Mucosa of descending colon (tissue), 3 donors: Measurements from ENCODE around the gene EME2. TPM values are rescaled to one million over a fixed set of nuclear protein-coding genes. Genes with fewer than 3 reads are reported as not detected.

ENCODE experiments used
- ATAC-seq: fragments of 200-7000 bp; cut with Tn5 transposase; one replicate; pipeline ENCODE4 v1.9.1; 2020; ENCODE audit warnings: mild to moderate bottlenecking, moderate library complexity
- DNase-seq, 3 donors: peaks; one replicate each; pipeline ENCODE4 v3.0.0-alpha.2; 2020
- H3K36me3 ChIP-seq: fragments of 200-600 bp; one replicate; pipeline ENCODE4 v1.8.0; 2021; ENCODE audit warnings: low read depth, mild to moderate bottlenecking
- H3K4me1 ChIP-seq: fragments of 200-600 bp; one replicate; pipeline ENCODE4 v1.8.0; 2021; ENCODE audit warnings: low read depth, mild to moderate bottlenecking
- H3K4me3 ChIP-seq: fragments of 200-600 bp; one replicate; pipeline ENCODE4 v1.8.0; 2021; ENCODE audit warnings: mild to moderate bottlenecking
- H3K9me3 ChIP-seq: fragments of 200-600 bp; one replicate; pipeline ENCODE4 v1.8.0; 2021; ENCODE audit warnings: mild to moderate bottlenecking
- intact Hi-C, 2 donors: fragments of 100-400 bp; cut with DNase I in 1 of 2; cut with micrococcal nuclease in 1 of 2; formaldehyde crosslinking; loops; one replicate each; pipeline versions ENCODE4 v1.11.0 to v1.11.1; 2022; cut with DNase I, micrococcal nuclease
- total RNA-seq, 3 donors: library from RNA; stranded (reverse); fragmentation: NEBNext Ultra II Directional in 2 of 3; extraction: Animal tissue kit (Norgen Biotek cat#: 25700) in 2 of 3; gene quantifications; one replicate each; pipeline versions ENCODE4 v1.2.1 to v1.2.4, GENCODE V29; 2021 to 2023
- TF ChIP-seq, protein P1 (sequence below): fragments of 200-600 bp; IDR thresholded peaks from one replicate; pipeline ENCODE4 v1.8.0; 2022; ENCODE audit warnings: antibody characterized with exemption, mild to moderate bottlenecking
- donor health status: DM: no; HTN: no; CAD: no; lungs with moderate emphysema.
- donor health status: DM: no; HTN: no; CAD: no.
- donor health status: DM: no; HTN: yes; CAD: no.

EME2 gene
- total RNA-seq, 3 donors from 2014 or later, result 18.4 to 43.1 (median 24.7) TPM

DNA sequence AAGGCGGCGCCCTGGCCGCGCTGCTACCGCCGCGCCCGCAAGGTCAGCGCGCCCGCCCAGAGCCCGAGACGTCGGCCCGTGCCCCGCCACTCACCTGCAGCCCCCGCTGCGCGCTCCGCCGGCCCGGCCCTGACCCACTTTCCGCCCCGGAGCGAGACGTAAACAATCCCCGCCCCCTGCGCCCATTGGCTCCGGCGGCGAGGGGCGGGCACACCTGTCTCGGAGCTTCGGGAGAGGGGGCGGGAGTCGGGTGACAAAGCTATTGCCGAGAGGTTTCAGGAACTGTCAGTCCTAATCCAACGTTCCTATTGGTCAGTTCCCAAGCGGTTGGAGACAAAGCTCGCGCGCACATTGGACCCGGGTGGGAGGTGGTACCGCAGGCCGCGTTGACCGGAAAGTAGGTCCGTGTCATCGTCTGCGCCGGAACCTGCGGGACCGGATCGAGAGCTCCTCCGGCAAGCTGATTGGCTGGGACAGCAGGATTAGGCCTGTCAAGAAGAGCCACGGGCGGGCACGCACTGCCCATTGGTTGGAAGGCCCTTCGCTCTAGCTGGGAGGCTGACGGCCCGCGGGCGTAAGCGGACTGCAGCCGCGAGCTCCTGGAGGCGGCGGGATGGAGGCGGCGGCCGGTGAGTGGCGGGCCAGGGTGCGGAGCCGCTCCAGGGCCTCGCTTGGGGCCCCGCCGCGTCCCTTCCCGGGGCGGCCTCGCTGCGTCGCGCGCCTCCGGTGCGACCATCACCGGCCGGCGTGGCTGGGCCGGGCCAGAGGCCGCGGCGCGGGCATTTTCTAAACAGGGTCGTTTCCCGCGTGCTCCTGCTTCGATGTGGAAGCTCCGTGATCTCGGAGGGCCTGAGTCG, 10.0 kb downstream of the EME2 start, which contains the start of the genes NUBP2 and SPSB3:
NUBP2 (plus strand) TSS at position 553 of the 857 bp plus-strand sequence; CDS start at position 614, 61 bp downstream.
SPSB3 (minus strand) TSS at position 164 of the 857 bp plus-strand sequence. CDS start 1,088 bp downstream, outside the sequence.
- H3K4me1 ChIP-seq, result peaks cover 17% of the 10 kb centered on the region
- peak within 1 kb of the TSS; percentile 69 for H3K4me3 ChIP-seq
- ATAC-seq (peak; percentile 91), DNase-seq (peak; percentile 99 to 100 (median 99))
- peaks cover 6% of the 10 kb centered on the region for H3K36me3 ChIP-seq
- H3K9me3 ChIP-seq, result no peaks in the 10 kb centered on the region
- TF ChIP-seq, protein P1, sequence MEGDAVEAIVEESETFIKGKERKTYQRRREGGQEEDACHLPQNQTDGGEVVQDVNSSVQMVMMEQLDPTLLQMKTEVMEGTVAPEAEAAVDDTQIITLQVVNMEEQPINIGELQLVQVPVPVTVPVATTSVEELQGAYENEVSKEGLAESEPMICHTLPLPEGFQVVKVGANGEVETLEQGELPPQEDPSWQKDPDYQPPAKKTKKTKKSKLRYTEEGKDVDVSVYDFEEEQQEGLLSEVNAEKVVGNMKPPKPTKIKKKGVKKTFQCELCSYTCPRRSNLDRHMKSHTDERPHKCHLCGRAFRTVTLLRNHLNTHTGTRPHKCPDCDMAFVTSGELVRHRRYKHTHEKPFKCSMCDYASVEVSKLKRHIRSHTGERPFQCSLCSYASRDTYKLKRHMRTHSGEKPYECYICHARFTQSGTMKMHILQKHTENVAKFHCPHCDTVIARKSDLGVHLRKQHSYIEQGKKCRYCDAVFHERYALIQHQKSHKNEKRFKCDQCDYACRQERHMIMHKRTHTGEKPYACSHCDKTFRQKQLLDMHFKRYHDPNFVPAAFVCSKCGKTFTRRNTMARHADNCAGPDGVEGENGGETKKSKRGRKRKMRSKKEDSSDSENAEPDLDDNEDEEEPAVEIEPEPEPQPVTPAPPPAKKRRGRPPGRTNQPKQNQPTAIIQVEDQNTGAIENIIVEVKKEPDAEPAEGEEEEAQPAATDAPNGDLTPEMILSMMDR, result peak; percentile 27
- intact Hi-C loops, result no loop called here

DNA sequence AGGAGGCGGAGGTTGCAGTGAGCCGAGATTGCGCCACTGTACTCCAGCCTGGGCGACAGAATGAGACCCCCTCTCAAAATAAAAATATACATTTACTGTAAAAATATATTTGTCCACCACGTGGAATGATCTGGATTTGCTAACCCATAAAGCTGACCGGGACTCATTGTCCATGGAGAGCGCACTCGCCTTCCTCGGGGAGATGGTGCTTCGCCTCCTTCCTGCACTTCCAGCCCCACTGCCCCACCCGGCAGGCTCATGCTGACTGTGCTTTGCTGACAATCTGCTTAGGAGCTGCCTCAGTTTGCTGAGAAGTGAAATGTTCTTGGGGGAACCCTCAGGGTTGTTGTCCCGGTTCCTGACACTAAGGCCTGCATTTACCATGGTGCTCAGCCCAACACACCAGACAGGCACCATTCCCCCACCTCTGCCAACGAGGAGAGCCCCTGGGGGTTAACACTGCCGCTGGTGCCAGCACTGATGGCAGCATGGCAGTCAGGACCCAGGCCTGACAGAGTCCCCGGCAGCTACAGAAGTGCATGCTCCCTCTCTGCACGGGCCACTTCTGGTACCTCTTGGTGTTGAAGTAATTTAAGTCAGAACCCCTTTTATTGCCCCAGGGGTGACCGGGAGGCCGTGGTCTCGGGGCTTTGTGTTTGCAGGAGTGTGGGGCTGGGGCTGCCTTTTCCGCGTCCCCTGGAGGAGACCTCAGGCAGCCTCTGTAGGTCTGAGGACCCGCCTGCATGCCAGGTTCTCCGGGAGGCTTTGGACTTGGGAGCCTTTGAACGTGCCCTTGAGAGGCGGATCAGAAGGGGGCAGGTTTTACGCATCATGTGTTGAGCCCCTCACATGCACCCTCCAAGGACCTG, 12.6 kb downstream of the EME2 start:
- no peak overlapping the region for H3K4me3 ChIP-seq
- peaks cover 17% of the 10 kb centered on the region for H3K4me1 ChIP-seq
- TF ChIP-seq, protein P1, result no peak
- no peaks in the 10 kb centered on the region for H3K9me3 ChIP-seq
- intact Hi-C loops, result no loop called here
- DNase-seq, result peak in 1 of 3 donors; percentile 20
- ATAC-seq, result no peak
- peaks cover 4% of the 10 kb centered on the region for H3K36me3 ChIP-seq

DNA sequence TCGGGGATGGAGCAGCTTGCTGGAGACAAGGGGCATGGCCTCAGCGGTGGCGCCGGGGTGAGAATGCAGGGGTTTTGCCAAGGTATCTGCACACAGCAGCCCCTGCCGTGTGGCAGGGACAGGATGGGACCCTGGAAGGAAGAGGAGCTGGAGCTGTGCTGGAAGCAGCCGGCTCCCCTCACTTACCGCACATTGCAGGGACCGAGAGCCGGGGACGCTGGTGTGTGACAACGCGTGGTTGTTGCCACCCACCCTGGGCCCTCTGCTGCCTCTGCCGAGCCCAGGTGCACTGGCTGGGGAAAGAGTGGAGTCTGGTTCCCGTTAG, 13.2 kb downstream of the EME2 start:
- Histone ChIP-seq H3K4me1 (peaks cover 17% of the 10 kb centered on the region), H3K4me3 (no peak overlapping the region), H3K9me3 (no peaks in the 10 kb centered on the region), H3K36me3 (peaks cover 4% of the 10 kb centered on the region)
- intact Hi-C loops, result no loop called here
- DNase-seq (peak in 1 of 3 donors; percentile 50), ATAC-seq (no peak)
- TF ChIP-seq, protein P1, result no peak

DNA sequence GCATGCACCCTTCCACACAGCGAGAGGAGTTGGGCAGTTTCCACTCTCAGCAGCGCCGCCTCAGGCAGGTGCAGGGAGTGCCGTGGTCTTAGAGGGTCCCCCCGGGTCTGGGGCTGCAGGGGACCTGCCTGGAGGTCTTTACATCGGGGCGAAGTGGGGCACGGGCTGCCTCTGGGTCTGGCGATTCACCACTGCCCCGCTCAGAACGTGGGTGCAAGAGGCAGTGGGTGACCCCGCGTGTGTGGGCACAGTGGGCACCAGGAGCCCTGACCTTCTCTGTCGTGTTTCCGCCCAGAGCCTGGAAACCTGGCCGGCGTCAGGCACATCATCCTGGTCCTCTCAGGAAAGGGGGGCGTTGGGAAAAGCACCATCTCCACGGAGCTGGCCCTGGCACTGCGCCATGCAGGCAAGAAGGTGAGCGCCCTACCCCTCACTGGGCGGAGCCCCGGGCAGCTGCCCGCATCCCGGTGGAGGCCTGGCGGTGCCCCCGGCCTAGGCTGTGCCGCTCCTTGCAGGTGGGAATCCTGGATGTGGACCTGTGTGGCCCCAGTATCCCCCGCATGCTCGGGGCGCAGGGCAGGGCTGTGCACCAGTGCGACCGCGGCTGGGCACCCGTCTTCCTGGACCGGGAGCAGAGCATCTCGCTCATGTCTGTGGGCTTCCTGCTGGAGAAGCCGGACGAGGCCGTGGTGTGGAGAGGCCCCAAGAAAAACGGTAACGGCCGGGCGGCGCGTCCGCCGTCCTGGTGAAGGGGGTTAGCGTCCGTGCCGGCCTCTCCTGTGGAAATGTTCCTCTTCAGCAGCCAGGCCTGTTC, 13.8 kb downstream of the EME2 start:
- peaks cover 11% of the 10 kb centered on the region for H3K4me1 ChIP-seq
- H3K9me3 ChIP-seq, result no peaks in the 10 kb centered on the region
- intact Hi-C loops, result no loop called here
- ATAC-seq (no peak), DNase-seq (peak in 1 of 3 donors; percentile 30)
- no peak overlapping the region for H3K4me3 ChIP-seq
- H3K36me3 ChIP-seq, result peaks cover 4% of the 10 kb centered on the region
- TF ChIP-seq, protein P1, result no peak

DNA sequence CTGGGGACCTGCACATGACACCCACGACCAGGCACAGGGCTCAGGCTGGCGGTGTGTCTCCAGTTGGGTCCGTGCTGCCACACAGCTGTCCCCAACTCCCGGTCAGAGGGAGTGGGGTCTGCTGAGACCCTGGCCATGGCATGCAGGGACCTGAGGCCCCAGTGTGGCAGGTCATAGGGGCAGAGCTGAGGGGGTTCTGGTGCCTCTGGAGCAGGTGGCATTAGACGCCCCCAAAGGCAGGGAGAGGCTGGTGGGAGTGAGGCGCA, 14.4 kb downstream of the EME2 start:
- H3K4me1 ChIP-seq, result peaks cover 10% of the 10 kb centered on the region
- no peak overlapping the region for H3K4me3 ChIP-seq
- DNase-seq (peak in 1 of 3 donors; percentile 20), ATAC-seq (no peak)
- peaks cover 4% of the 10 kb centered on the region for H3K36me3 ChIP-seq
- H3K9me3 ChIP-seq, result no peaks in the 10 kb centered on the region
- intact Hi-C loops, result no loop called here
- TF ChIP-seq, protein P1, result no peak
